Astrocyte (in vitro differentiated cells and primary cell): ENCODE results near the gene MAP7D1.

Experiments
- EZH2 ChIP-seq: IDR thresholded peaks from 2 replicates; pipeline ENCODE4 v1.6.1; 2012; ENCODE audit warnings: mild to moderate bottlenecking, low read length, inconsistent platforms; ENCODE audit not compliant: insufficient read depth
- TF ChIP-seq, protein P1 (sequence below): IDR thresholded peaks from 2 replicates; pipeline ENCODE4 v1.5.1; 2011; ENCODE audit warnings: low read depth, mild to moderate bottlenecking, inconsistent platforms, low read length, moderate library complexity; ENCODE audit not compliant: insufficient read depth

DNA sequence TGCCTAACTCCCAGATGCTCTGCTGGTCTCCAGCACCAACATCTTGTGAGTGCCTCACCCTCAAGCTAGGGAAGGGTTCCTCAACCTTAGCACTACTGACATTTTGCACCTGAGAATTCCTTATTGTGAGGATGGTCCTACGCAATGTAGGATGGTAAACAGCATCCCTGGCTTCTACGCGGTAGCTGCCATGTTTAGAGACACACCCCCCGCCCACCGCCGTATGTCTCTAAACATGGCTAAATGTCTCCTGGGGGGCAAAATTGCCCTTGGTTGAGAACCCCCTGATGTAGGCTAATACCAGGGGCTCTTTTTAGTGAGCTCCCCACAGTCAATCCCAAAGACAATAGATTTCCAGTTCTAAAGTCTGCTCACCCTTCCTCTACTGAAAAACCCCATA is 2.5 kb upstream of the MAP7D1 start:
- TF ChIP-seq EZH2: no peak
- TF ChIP-seq, protein P1, sequence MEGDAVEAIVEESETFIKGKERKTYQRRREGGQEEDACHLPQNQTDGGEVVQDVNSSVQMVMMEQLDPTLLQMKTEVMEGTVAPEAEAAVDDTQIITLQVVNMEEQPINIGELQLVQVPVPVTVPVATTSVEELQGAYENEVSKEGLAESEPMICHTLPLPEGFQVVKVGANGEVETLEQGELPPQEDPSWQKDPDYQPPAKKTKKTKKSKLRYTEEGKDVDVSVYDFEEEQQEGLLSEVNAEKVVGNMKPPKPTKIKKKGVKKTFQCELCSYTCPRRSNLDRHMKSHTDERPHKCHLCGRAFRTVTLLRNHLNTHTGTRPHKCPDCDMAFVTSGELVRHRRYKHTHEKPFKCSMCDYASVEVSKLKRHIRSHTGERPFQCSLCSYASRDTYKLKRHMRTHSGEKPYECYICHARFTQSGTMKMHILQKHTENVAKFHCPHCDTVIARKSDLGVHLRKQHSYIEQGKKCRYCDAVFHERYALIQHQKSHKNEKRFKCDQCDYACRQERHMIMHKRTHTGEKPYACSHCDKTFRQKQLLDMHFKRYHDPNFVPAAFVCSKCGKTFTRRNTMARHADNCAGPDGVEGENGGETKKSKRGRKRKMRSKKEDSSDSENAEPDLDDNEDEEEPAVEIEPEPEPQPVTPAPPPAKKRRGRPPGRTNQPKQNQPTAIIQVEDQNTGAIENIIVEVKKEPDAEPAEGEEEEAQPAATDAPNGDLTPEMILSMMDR: no peak
